HL-60 (cell line): Measurements from ENCODE around the gene NDUFS1.

ENCODE experiments used
- DNase-seq, 2 experiments: peaks; one replicate each; pipeline ENCODE4 v3.0.0-alpha.2; 2010 to 2020; ENCODE audit warnings: low read depth in 1 of 2, low spot score in 1 of 2
- H3K27ac ChIP-seq: fragments of 250-450 bp; sonication (Bioruptor Pico); replicated peaks from 2 replicates; pipeline ENCODE4 v1.5.1; 2020; ENCODE audit warnings: mild to moderate bottlenecking, moderate library complexity
- H3K27me3 ChIP-seq: fragments of 250-450 bp; sonication (Bioruptor Pico); 2 replicates; pipeline ENCODE4 v1.5.1; 2021; ENCODE audit warnings: mild to moderate bottlenecking, moderate library complexity; ENCODE audit not compliant: insufficient read depth, poor library complexity, severe bottlenecking
- H3K4me3 ChIP-seq: replicated peaks from 2 replicates; pipeline ENCODE4 v1.5.1; 2011; ENCODE audit warnings: mild to moderate bottlenecking, control low read depth, low read length; ENCODE audit not compliant: insufficient read depth
- CTCF ChIP-seq: IDR thresholded peaks from one replicate; pipeline ENCODE4 v1.5.1; 2011; ENCODE audit warnings: low read length, control low read depth, inconsistent platforms; ENCODE audit not compliant: insufficient read depth
- GABPA ChIP-seq: IDR thresholded peaks from 2 replicates; pipeline ENCODE4 v1.6.1; 2012; ENCODE audit warnings: low read depth
- POLR2AphosphoS5 ChIP-seq: IDR thresholded peaks from 2 replicates; pipeline ENCODE4 v1.6.1; 2012; ENCODE audit warnings: low read depth
- REST ChIP-seq: IDR thresholded peaks from 2 replicates; pipeline ENCODE4 v1.6.1; 2012; ENCODE audit warnings: low read depth; ENCODE audit not compliant: insufficient replicate concordance
- SPI1 ChIP-seq: IDR thresholded peaks from 2 replicates; pipeline ENCODE4 v1.6.1; 2012; ENCODE audit warnings: low read depth, mild to moderate bottlenecking, borderline replicate concordance

The NDUFS1 gene

GRCh38 chr2:206085742-206086445 lies 73.3 kb downstream of the NDUFS1 start, which contains the start of gene INO80D:
Gene INO80D, minus strand, starts transcription at chr2:206086174. Its CDS starts 23,158 bp downstream, at chr2:206063016.
- Histone ChIP-seq H3K27ac (peak within 1 kb of the TSS; percentile 98), H3K4me3 (peak within 1 kb of the TSS; percentile 58), H3K27me3 (no peaks in the 10 kb centered on the region)
- TF ChIP-seq GABPA (no peak), REST (peak; percentile 64), POLR2AphosphoS5 (peak; percentile 70), CTCF (peak; percentile 35), SPI1 (no peak)
- DNase-seq: peak; percentile 67 to 85

- TF ChIP-seq REST (no peak), POLR2AphosphoS5 (no peak), CTCF (no peak), SPI1 (no peak), GABPA (no peak)
- Histone ChIP-seq H3K4me3 (peak overlapping the region; percentile 58), H3K27me3 (no peaks in the 10 kb centered on the region), H3K27ac (peak overlapping the region; percentile 96)
- DNase-seq: peak in 1 of 2 experiments; percentile 29
Measured at GRCh38 chr2:206084870-206085741, 74.1 kb downstream of the NDUFS1 start.

- Histone ChIP-seq H3K27me3 (no peaks in the 10 kb centered on the region), H3K4me3 (peak overlapping the region; percentile 58), H3K27ac (peak overlapping the region; percentile 96)
- TF ChIP-seq REST (no peak), SPI1 (peak; percentile 52; the same call in 1 of the 2 replicates)
- DNase-seq: peak; percentile 41 to 56
Measured at GRCh38 chr2:206084439-206084869, 74.8 kb downstream of the NDUFS1 start.
